ENCODE measurements around the gene ITPKB.

The ITPKB gene

GRCh38 chr1:226702957-226703831, 35.9 kb downstream of the ITPKB start:
- TF ChIP-seq FOXM1 (IDR thresholded peaks at IDR 0.05; ENCODE audit: borderline replicate concordance, low read depth): 0 out of 2 replicates have a peak, but pooled peaks have one; percentile 17
- TF ChIP-seq, protein P1, sequence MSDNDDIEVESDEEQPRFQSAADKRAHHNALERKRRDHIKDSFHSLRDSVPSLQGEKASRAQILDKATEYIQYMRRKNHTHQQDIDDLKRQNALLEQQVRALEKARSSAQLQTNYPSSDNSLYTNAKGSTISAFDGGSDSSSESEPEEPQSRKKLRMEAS (IDR thresholded peaks at IDR 0.05): peak; percentile 91
- peak; percentile 37; the same call in 1 of the 2 replicates for TF ChIP-seq TEAD4 (IDR thresholded peaks at IDR 0.05)
- no peak for TF ChIP-seq NFIC (IDR thresholded peaks at IDR 0.05)
- peak; percentile 65 for TF ChIP-seq TAF1 (IDR thresholded peaks at IDR 0.05; ENCODE audit: low read depth)
- no peak for TF ChIP-seq CREB1 (IDR thresholded peaks at IDR 0.05; ENCODE audit: low read depth)
- TF ChIP-seq YY1 (IDR thresholded peaks at IDR 0.05; ENCODE audit: low read depth): no peak; the same call in 1 of the 2 replicates
- TF ChIP-seq ZBTB7A (IDR thresholded peaks at IDR 0.05; ENCODE audit: low read depth): peak; percentile 62; the same call in 1 of the 2 replicates
- no peak for TF ChIP-seq EP300 (IDR thresholded peaks at IDR 0.05; ENCODE audit: borderline replicate concordance)
- TF ChIP-seq, protein P2, sequence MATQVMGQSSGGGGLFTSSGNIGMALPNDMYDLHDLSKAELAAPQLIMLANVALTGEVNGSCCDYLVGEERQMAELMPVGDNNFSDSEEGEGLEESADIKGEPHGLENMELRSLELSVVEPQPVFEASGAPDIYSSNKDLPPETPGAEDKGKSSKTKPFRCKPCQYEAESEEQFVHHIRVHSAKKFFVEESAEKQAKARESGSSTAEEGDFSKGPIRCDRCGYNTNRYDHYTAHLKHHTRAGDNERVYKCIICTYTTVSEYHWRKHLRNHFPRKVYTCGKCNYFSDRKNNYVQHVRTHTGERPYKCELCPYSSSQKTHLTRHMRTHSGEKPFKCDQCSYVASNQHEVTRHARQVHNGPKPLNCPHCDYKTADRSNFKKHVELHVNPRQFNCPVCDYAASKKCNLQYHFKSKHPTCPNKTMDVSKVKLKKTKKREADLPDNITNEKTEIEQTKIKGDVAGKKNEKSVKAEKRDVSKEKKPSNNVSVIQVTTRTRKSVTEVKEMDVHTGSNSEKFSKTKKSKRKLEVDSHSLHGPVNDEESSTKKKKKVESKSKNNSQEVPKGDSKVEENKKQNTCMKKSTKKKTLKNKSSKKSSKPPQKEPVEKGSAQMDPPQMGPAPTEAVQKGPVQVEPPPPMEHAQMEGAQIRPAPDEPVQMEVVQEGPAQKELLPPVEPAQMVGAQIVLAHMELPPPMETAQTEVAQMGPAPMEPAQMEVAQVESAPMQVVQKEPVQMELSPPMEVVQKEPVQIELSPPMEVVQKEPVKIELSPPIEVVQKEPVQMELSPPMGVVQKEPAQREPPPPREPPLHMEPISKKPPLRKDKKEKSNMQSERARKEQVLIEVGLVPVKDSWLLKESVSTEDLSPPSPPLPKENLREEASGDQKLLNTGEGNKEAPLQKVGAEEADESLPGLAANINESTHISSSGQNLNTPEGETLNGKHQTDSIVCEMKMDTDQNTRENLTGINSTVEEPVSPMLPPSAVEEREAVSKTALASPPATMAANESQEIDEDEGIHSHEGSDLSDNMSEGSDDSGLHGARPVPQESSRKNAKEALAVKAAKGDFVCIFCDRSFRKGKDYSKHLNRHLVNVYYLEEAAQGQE (IDR thresholded peaks at IDR 0.05; ENCODE audit: low read depth): no peak
- no peak for TF ChIP-seq RAD21 (IDR thresholded peaks at IDR 0.05; ENCODE audit: low read depth)
- peak; percentile 99 for TF ChIP-seq EGR1 (IDR thresholded peaks at IDR 0.05)
- TF ChIP-seq USF1 (IDR thresholded peaks at IDR 0.05): peak; percentile 97
- peak; percentile 51; the same call in 1 of the 2 replicates for TF ChIP-seq TCF12 (IDR thresholded peaks at IDR 0.05; ENCODE audit: low read depth)
- no peak for TF ChIP-seq CEBPB (IDR thresholded peaks at IDR 0.05)

GRCh38 chr1:226702318-226702956, 36.6 kb downstream of the ITPKB start:
- TF ChIP-seq USF1 (IDR thresholded peaks at IDR 0.05) (no peak), FOXM1 (IDR thresholded peaks at IDR 0.05; ENCODE audit: borderline replicate concordance, low read depth) (no peak), EP300 (IDR thresholded peaks at IDR 0.05; ENCODE audit: borderline replicate concordance) (no peak), RAD21 (IDR thresholded peaks at IDR 0.05; ENCODE audit: low read depth) (no peak), NFIC (IDR thresholded peaks at IDR 0.05) (no peak), EGR1 (IDR thresholded peaks at IDR 0.05) (no peak), TCF12 (IDR thresholded peaks at IDR 0.05; ENCODE audit: low read depth) (no peak), CEBPB (IDR thresholded peaks at IDR 0.05) (no peak), CREB1 (IDR thresholded peaks at IDR 0.05; ENCODE audit: low read depth) (no peak), TAF1 (IDR thresholded peaks at IDR 0.05; ENCODE audit: low read depth) (no peak), TEAD4 (IDR thresholded peaks at IDR 0.05) (no peak), ZBTB7A (IDR thresholded peaks at IDR 0.05; ENCODE audit: low read depth) (no peak), YY1 (IDR thresholded peaks at IDR 0.05; ENCODE audit: low read depth) (no peak)
- TF ChIP-seq, protein P2 (IDR thresholded peaks at IDR 0.05; ENCODE audit: low read depth): no peak
- TF ChIP-seq, protein P1 (IDR thresholded peaks at IDR 0.05): no peak

DNA sequence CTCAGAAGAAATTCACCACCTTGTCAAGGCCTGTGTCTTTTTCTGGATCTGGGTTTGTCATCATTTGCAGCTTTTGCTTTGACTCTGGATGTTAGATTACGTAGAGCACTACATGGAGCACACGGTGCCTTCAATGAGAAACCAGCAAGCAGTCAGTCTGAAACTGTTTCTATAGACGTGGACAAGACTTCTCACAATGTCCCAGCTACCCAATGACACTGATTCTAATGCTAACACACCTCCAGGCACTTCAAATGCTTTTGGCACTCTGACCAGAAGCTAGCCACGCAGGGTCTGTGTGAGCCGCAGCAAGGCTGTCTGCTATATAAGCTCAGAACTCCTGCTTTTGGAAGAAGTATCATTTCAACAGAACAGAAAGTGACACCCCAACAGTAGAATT, 38.2 kb downstream of the ITPKB start:
- TF ChIP-seq CREB1 (IDR thresholded peaks at IDR 0.05; ENCODE audit: low read depth) (no peak), CEBPB (IDR thresholded peaks at IDR 0.05) (no peak), TEAD4 (IDR thresholded peaks at IDR 0.05) (no peak)

- TF ChIP-seq TCF12 (IDR thresholded peaks at IDR 0.05; ENCODE audit: low read depth): no peak
- no peak for TF ChIP-seq ZBTB7A (IDR thresholded peaks at IDR 0.05; ENCODE audit: low read depth)
- TF ChIP-seq CREB1 (IDR thresholded peaks at IDR 0.05; ENCODE audit: low read depth): no peak
- no peak for TF ChIP-seq RAD21 (IDR thresholded peaks at IDR 0.05; ENCODE audit: low read depth)
- TF ChIP-seq EGR1 (IDR thresholded peaks at IDR 0.05): no peak
- TF ChIP-seq USF1 (IDR thresholded peaks at IDR 0.05): no peak
- TF ChIP-seq YY1 (IDR thresholded peaks at IDR 0.05; ENCODE audit: low read depth): no peak
- TF ChIP-seq NFIC (IDR thresholded peaks at IDR 0.05): no peak
- no peak for TF ChIP-seq TAF1 (IDR thresholded peaks at IDR 0.05; ENCODE audit: low read depth)
- no peak for TF ChIP-seq EP300 (IDR thresholded peaks at IDR 0.05; ENCODE audit: borderline replicate concordance)
- TF ChIP-seq, protein P1 (IDR thresholded peaks at IDR 0.05): no peak
- TF ChIP-seq, protein P2 (IDR thresholded peaks at IDR 0.05; ENCODE audit: low read depth): no peak
Observed at GRCh38 chr1:226699166-226699565, 39.9 kb downstream of the ITPKB start.
